ENCODE data around the gene C1QTNF9. TPM values are rescaled to one million over a fixed set of nuclear protein-coding genes. Genes with fewer than 3 reads are reported as not detected.
"Not testable (repeated sequence)": the region's sequence is repeated elsewhere in the genome, so short reads cannot be mapped to it uniquely, and the experiment has no call there.

Gene C1QTNF9
- total RNA-seq, 1 donor from 2014 or later, result not detected

- DNase-seq (ENCODE audit: low read depth in 2 of 2), result no peak
Measured at GRCh38 chr13:24361113-24361512, 51.7 kb downstream of the C1QTNF9 start.

GRCh38 chr13:24361852-24362366, 52.5 kb downstream of the C1QTNF9 start:
- DNase-seq (ENCODE audit: low read depth in 2 of 2), result no peak

- DNase-seq (ENCODE audit: low read depth in 2 of 2), result no peak
Measured at GRCh38 chr13:24362435-24362952, 53.1 kb downstream of the C1QTNF9 start.

GRCh38 chr13:24365191-24365590, 55.8 kb downstream of the C1QTNF9 start:
- no peak for DNase-seq (ENCODE audit: low read depth in 2 of 2)

GRCh38 chr13:24366315-24366714, 56.9 kb downstream of the C1QTNF9 start:
- not testable (repeated sequence) for DNase-seq (ENCODE audit: low read depth in 2 of 2)

- not testable (repeated sequence) for DNase-seq (ENCODE audit: low read depth in 2 of 2)
Measured at GRCh38 chr13:24371273-24371672, 61.9 kb downstream of the C1QTNF9 start.

Other genes starting within 250 kb of the C1QTNF9 start
- 1.9 and 2.1 TPM in 2 replicates for gene SPATA13, start 148.9 kb upstream of the C1QTNF9 start, total RNA-seq
- gene PARP4, start 203.2 kb downstream of the C1QTNF9 start, total RNA-seq, result 32.1 and 35.8 TPM in 2 replicates

All from dermis microvascular lymphatic vessel endothelial cell (primary cell).